ENCODE data around the gene GHR.

The GHR gene

DNA sequence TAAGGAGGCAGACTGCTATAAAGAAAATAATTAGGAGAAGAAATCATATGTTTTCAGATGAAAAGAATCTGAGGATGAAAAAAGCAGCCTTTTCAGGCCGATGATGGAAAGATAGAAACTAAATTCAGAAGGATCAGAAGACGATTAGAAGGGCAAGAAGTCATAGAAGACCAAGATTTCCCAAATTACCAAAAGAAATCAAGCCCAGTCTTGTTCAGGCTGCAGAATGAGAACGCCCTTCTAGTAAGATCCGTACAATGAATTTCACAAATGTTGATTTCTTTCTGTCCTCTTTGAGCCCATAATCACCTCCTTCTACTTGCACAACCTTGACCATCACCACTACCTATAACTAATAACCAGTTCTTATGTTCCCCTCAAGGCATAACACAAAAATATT, 218.8 kb downstream of the GHR start:
- Histone ChIP-seq H3K9me3 (ENCODE audit: insufficient read depth, low read depth, low read length) (no peaks in the 10 kb centered on the region), H3K4me2 (ENCODE audit: low read depth, low read length, poor library complexity, severe bottlenecking) (no peak overlapping the region), H3K4me3 (ENCODE audit: low read length, poor library complexity, severe bottlenecking) (no peak overlapping the region), H3K9me2 (replicated peaks; ENCODE audit: low read depth, low read length) (no peaks in the 10 kb centered on the region), H3K79me2 (ENCODE audit: insufficient read depth, low read length) (no peaks in the 10 kb centered on the region), H3F3A (ENCODE audit: low read depth) (no peaks in the 10 kb centered on the region), H3K36me3 (ENCODE audit: insufficient read depth, low read length) (no peaks in the 10 kb centered on the region), H4K20me1 (ENCODE audit: insufficient read depth, low read length, poor library complexity, severe bottlenecking) (no peaks in the 10 kb centered on the region), H3K9ac (ENCODE audit: low read depth, low read length, poor library complexity, severe bottlenecking) (no peak overlapping the region), H3K27me3 (ENCODE audit: insufficient read depth, low read length, poor library complexity, severe bottlenecking) (no peaks in the 10 kb centered on the region), H3K4me1 (ENCODE audit: insufficient read depth, low read length, poor library complexity, severe bottlenecking) (no peaks in the 10 kb centered on the region), H2AFZ (ENCODE audit: low read length) (no peak overlapping the region)
- no peak for TF ChIP-seq EZH2phosphoT487 (IDR thresholded peaks at IDR 0.05; ENCODE audit: borderline replicate concordance)
- TF ChIP-seq, protein P1, sequence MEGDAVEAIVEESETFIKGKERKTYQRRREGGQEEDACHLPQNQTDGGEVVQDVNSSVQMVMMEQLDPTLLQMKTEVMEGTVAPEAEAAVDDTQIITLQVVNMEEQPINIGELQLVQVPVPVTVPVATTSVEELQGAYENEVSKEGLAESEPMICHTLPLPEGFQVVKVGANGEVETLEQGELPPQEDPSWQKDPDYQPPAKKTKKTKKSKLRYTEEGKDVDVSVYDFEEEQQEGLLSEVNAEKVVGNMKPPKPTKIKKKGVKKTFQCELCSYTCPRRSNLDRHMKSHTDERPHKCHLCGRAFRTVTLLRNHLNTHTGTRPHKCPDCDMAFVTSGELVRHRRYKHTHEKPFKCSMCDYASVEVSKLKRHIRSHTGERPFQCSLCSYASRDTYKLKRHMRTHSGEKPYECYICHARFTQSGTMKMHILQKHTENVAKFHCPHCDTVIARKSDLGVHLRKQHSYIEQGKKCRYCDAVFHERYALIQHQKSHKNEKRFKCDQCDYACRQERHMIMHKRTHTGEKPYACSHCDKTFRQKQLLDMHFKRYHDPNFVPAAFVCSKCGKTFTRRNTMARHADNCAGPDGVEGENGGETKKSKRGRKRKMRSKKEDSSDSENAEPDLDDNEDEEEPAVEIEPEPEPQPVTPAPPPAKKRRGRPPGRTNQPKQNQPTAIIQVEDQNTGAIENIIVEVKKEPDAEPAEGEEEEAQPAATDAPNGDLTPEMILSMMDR (conservative IDR thresholded peaks at IDR 0.05; ENCODE audit: low read length): no peak

DNA sequence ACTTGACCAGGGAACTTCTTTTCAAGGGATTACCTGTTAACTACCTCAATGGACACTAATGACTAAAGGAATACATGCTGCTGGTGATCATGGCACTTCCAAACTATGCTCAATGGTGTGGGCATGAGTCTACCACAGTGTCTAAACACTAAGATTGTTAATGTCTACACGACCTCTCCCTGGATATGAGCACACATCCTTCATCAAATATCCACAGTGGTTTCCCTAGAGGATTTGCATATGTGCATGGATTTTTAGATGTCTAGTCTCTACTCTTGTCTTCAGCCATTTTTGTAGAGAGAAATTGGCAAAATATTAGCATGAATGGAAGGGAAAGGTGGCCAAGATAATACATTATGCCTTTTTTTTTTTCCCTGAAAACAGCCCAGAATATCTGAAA, 220.1 kb downstream of the GHR start:
- TF ChIP-seq EZH2phosphoT487 (IDR thresholded peaks at IDR 0.05; ENCODE audit: borderline replicate concordance): no peak
- TF ChIP-seq, protein P1 (conservative IDR thresholded peaks at IDR 0.05; ENCODE audit: low read length): no peak
- H3K27me3 ChIP-seq (ENCODE audit: insufficient read depth, low read length, poor library complexity, severe bottlenecking): no peaks in the 10 kb centered on the region
- H3K36me3 ChIP-seq (ENCODE audit: insufficient read depth, low read length): no peaks in the 10 kb centered on the region
- no peak overlapping the region for H3K4me3 ChIP-seq (ENCODE audit: low read length, poor library complexity, severe bottlenecking)
- no peak overlapping the region for H3K9ac ChIP-seq (ENCODE audit: low read depth, low read length, poor library complexity, severe bottlenecking)
- no peak overlapping the region for H3K4me2 ChIP-seq (ENCODE audit: low read depth, low read length, poor library complexity, severe bottlenecking)
- H2AFZ ChIP-seq (ENCODE audit: low read length): no peak overlapping the region
- peaks cover 4% of the 10 kb centered on the region for H3K4me1 ChIP-seq (ENCODE audit: insufficient read depth, low read length, poor library complexity, severe bottlenecking)
- no peaks in the 10 kb centered on the region for H3K79me2 ChIP-seq (ENCODE audit: insufficient read depth, low read length)
- H3K9me2 ChIP-seq (replicated peaks; ENCODE audit: low read depth, low read length): no peaks in the 10 kb centered on the region
- no peaks in the 10 kb centered on the region for H3K9me3 ChIP-seq (ENCODE audit: insufficient read depth, low read depth, low read length)
- H3F3A ChIP-seq (ENCODE audit: low read depth): no peaks in the 10 kb centered on the region
- H4K20me1 ChIP-seq (ENCODE audit: insufficient read depth, low read length, poor library complexity, severe bottlenecking): no peaks in the 10 kb centered on the region

DNA sequence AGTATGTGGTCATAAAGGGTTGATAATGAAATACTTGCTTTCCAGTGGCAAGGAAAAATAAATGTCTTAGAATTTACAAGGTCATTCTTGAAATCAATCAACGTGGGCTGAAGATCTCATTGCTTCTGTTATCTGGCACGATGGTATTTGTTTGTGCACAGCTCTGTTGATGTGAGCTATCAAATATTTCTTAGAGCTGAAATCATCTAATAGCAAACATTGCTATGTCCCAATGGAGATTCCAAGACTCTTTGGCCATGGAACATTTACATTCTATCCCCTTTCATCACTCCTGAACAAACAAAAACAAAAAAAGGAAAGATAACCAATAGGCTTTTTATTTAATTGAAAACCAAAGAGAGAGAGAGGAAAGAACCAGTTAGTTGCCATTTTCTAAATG, 221.9 kb downstream of the GHR start:
- H3K4me1 ChIP-seq (ENCODE audit: insufficient read depth, low read length, poor library complexity, severe bottlenecking): peaks cover 4% of the 10 kb centered on the region
- H3K4me3 ChIP-seq (ENCODE audit: low read length, poor library complexity, severe bottlenecking): no peak overlapping the region
- no peaks in the 10 kb centered on the region for H3K79me2 ChIP-seq (ENCODE audit: insufficient read depth, low read length)
- H3K9me3 ChIP-seq (ENCODE audit: insufficient read depth, low read depth, low read length): no peaks in the 10 kb centered on the region
- no peaks in the 10 kb centered on the region for H3K36me3 ChIP-seq (ENCODE audit: insufficient read depth, low read length)
- no peak overlapping the region for H2AFZ ChIP-seq (ENCODE audit: low read length)
- H3K9ac ChIP-seq (ENCODE audit: low read depth, low read length, poor library complexity, severe bottlenecking): no peak overlapping the region
- TF ChIP-seq EZH2phosphoT487 (IDR thresholded peaks at IDR 0.05; ENCODE audit: borderline replicate concordance): no peak
- TF ChIP-seq, protein P1 (conservative IDR thresholded peaks at IDR 0.05; ENCODE audit: low read length): no peak
- no peaks in the 10 kb centered on the region for H3K27me3 ChIP-seq (ENCODE audit: insufficient read depth, low read length, poor library complexity, severe bottlenecking)
- no peaks in the 10 kb centered on the region for H3K9me2 ChIP-seq (replicated peaks; ENCODE audit: low read depth, low read length)
- H3K4me2 ChIP-seq (ENCODE audit: low read depth, low read length, poor library complexity, severe bottlenecking): no peak overlapping the region
- no peaks in the 10 kb centered on the region for H4K20me1 ChIP-seq (ENCODE audit: insufficient read depth, low read length, poor library complexity, severe bottlenecking)
- H3F3A ChIP-seq (ENCODE audit: low read depth): no peaks in the 10 kb centered on the region

Measured in Loucy (cell line).